ENCODE results near the gene CLEC16A.

Gene CLEC16A

GRCh38 chr16:11105038-11105903 is 160.9 kb downstream of the CLEC16A start:
- peak; percentile 87 for DNase-seq

- no peak for DNase-seq
These were observed 162.4 kb downstream of the CLEC16A start for GRCh38 chr16:11106726-11107125.

GRCh38 chr16:11107780-11108465 is 163.6 kb downstream of the CLEC16A start:
- no peak for DNase-seq

GRCh38 chr16:11108466-11108805 is 164.1 kb downstream of the CLEC16A start:
- DNase-seq, result no peak

GRCh38 chr16:11109566-11109965 is 165.2 kb downstream of the CLEC16A start:
- no peak for DNase-seq

GRCh38 chr16:11111150-11111549 is 166.8 kb downstream of the CLEC16A start:
- no peak for DNase-seq

- no peak for DNase-seq
These were observed 167.7 kb downstream of the CLEC16A start for GRCh38 chr16:11111856-11112634.

GRCh38 chr16:11112723-11113348 is 168.5 kb downstream of the CLEC16A start:
- no peak for DNase-seq

GRCh38 chr16:11114366-11115164 is 170.2 kb downstream of the CLEC16A start:
- DNase-seq, result peak; percentile 83

GRCh38 chr16:11117576-11118211 is 173.3 kb downstream of the CLEC16A start:
- no peak for DNase-seq

- no peak for DNase-seq
These were observed 174.1 kb downstream of the CLEC16A start for GRCh38 chr16:11118479-11118878.

- no peak for DNase-seq
These were observed 176.8 kb downstream of the CLEC16A start for GRCh38 chr16:11121083-11121608.

- no peak for DNase-seq
These were observed 177.7 kb downstream of the CLEC16A start for GRCh38 chr16:11121914-11122692.

- no peak for DNase-seq
These were observed 179.3 kb downstream of the CLEC16A start for GRCh38 chr16:11123666-11124065.

GRCh38 chr16:11125936-11126335 is 181.6 kb downstream of the CLEC16A start:
- DNase-seq, result no peak

- DNase-seq, result no peak
These were observed 182.2 kb downstream of the CLEC16A start for GRCh38 chr16:11126399-11127054.

- DNase-seq, result no peak
These were observed 183.3 kb downstream of the CLEC16A start for GRCh38 chr16:11127610-11128195.

GRCh38 chr16:11128211-11129141 is 184.1 kb downstream of the CLEC16A start:
- DNase-seq, result peak; percentile 47

Data from activated CD4-positive, alpha-beta T cell treated with anti-CD3 and anti-CD28 coated beads, Interleukin-10, Interleukin-2, amounts not matched to agents 100 ng/mL and 50 ng/mL, durations not matched to agents 16 hours and 8 hours (primary cell).